GM23338 (cell line): ENCODE results near the gene PDF. TPM values are rescaled to one million over a fixed set of nuclear protein-coding genes. Genes with fewer than 3 reads are reported as not detected.

ENCODE experiments used
- ATAC-seq: fragments of 200-7000 bp; cut with Tn5 transposase; 3 replicates; pipeline ENCODE4 v1.9.1; 2020
- DNase-seq: peaks from one replicate; pipeline ENCODE4 v3.0.0-alpha.2; 2015; ENCODE audit warnings: low spot score
- H2AFZ ChIP-seq: fragments of 200-600 bp; sonication (generic); 2 replicates; pipeline ENCODE4 v1.8.0; 2016; ENCODE audit warnings: antibody characterized with exemption, mild to moderate bottlenecking, moderate library complexity
- H3F3A ChIP-seq: fragments of 200-600 bp; sonication (generic); replicated peaks from 2 replicates; pipeline ENCODE4 v1.8.0; 2017; ENCODE audit warnings: antibody characterized with exemption, mixed run types, low read depth
- H3K27ac ChIP-seq: fragments of 200-600 bp; sonication (generic); 2 replicates; pipeline ENCODE4 v1.6.1; 2016; ENCODE audit warnings: low read depth
- H3K27me3 ChIP-seq: fragments of 200-600 bp; sonication (generic); 2 replicates; pipeline ENCODE4 v1.8.0; 2016; ENCODE audit warnings: mild to moderate bottlenecking, mixed run types, moderate library complexity; ENCODE audit not compliant: insufficient read depth
- H3K36me3 ChIP-seq: fragments of 200-600 bp; sonication (generic); 2 replicates; pipeline ENCODE4 v1.8.0; 2016; ENCODE audit warnings: mild to moderate bottlenecking; ENCODE audit not compliant: insufficient read depth
- H3K4me1 ChIP-seq: fragments of 200-600 bp; sonication (generic); 2 replicates; pipeline ENCODE4 v1.8.0; 2016; ENCODE audit warnings: mild to moderate bottlenecking, moderate library complexity; ENCODE audit not compliant: insufficient read depth
- H3K4me2 ChIP-seq: fragments of 200-600 bp; sonication (generic); 2 replicates; pipeline ENCODE4 v1.7.1; 2017; ENCODE audit warnings: mixed run types
- H3K4me3 ChIP-seq: fragments of 200-600 bp; sonication (generic); 2 replicates; pipeline ENCODE4 v1.6.1; 2016; ENCODE audit warnings: mixed run types
- H3K79me2 ChIP-seq: fragments of 200-600 bp; sonication (generic); replicated peaks from 2 replicates; pipeline ENCODE4 v1.8.0; 2017; ENCODE audit warnings: mild to moderate bottlenecking; ENCODE audit not compliant: insufficient read depth
- H3K9me2 ChIP-seq: fragments of 200-600 bp; sonication (generic); 2 replicates; pipeline ENCODE4 v1.8.0; 2017; ENCODE audit not compliant: insufficient read depth
- H4K20me1 ChIP-seq: fragments of 200-600 bp; sonication (generic); replicated peaks from 2 replicates; pipeline ENCODE4 v1.8.0; 2017; ENCODE audit warnings: mild to moderate bottlenecking; ENCODE audit not compliant: insufficient read depth
- H3K27ac Mint-ChIP-seq: 2 replicates; pipeline ENCODE4 v1.8.0; 2020; ENCODE audit warnings: inconsistent platforms, mild to moderate bottlenecking, moderate library complexity, mixed read lengths
- H3K27me3 Mint-ChIP-seq: 3 replicates; pipeline ENCODE4 v1.8.0; 2022; ENCODE audit warnings: low read depth, mild to moderate bottlenecking, moderate library complexity, mixed read lengths, inconsistent platforms; ENCODE audit not compliant: insufficient read depth, poor library complexity
- H3K36me3 Mint-ChIP-seq: 3 replicates; pipeline ENCODE4 v1.8.0; 2021; ENCODE audit warnings: low read depth, mild to moderate bottlenecking, inconsistent platforms, moderate library complexity, mixed read lengths
- H3K4me1 Mint-ChIP-seq: 3 replicates; pipeline ENCODE4 v1.8.0; 2020; ENCODE audit warnings: mild to moderate bottlenecking, inconsistent platforms, mixed read lengths
- H3K4me3 Mint-ChIP-seq: 3 replicates; pipeline ENCODE4 v1.8.0; 2021; ENCODE audit warnings: moderate library complexity, mild to moderate bottlenecking, inconsistent platforms, mixed read lengths
- H3K9me3 Mint-ChIP-seq: 3 replicates; pipeline ENCODE4 v1.8.0; 2020; ENCODE audit warnings: moderate library complexity, mild to moderate bottlenecking, inconsistent platforms, mixed read lengths
- CREB1 ChIP-seq: fragments of 250-450 bp; sonication (Bioruptor Pico); IDR thresholded peaks from 2 replicates; pipeline ENCODE4 v1.5.0; 2020; ENCODE audit warnings: low read depth, mild to moderate bottlenecking, moderate library complexity
- CTCF ChIP-seq, 2 experiments: fragments of 200-600 bp in 1 of 2; sonication (generic) in 1 of 2; conservative IDR thresholded peaks; 2 replicates each; pipeline versions ENCODE4 v1.5.1 to v1.6.1; 2016 to 2017; ENCODE audit warnings: antibody characterized with exemption in 2 of 2, low read depth in 2 of 2, mild to moderate bottlenecking in 2 of 2, moderate library complexity in 1 of 2
- ETS1 ChIP-seq: IDR thresholded peaks from 2 replicates; pipeline ENCODE4 v1.6.1; 2016; ENCODE audit warnings: antibody characterized with exemption
- EZH2 ChIP-seq: fragments of 200-600 bp; sonication (generic); IDR thresholded peaks from one replicate; pipeline ENCODE4 v1.8.0; 2017; ENCODE audit warnings: antibody characterized with exemption, mild to moderate bottlenecking, low read depth; ENCODE audit not compliant: unreplicated experiment
- EZH2phosphoT487 ChIP-seq: fragments of 200-600 bp; sonication (generic); IDR thresholded peaks from one replicate; pipeline ENCODE4 v1.8.1; 2018; ENCODE audit warnings: antibody characterized with exemption; ENCODE audit not compliant: unreplicated experiment
- JUNB ChIP-seq: IDR thresholded peaks from one replicate; pipeline ENCODE4 v1.6.1; 2016; ENCODE audit warnings: antibody characterized with exemption; ENCODE audit not compliant: unreplicated experiment
- NANOG ChIP-seq: IDR thresholded peaks from 2 replicates; pipeline ENCODE4 v1.6.1; 2016; ENCODE audit warnings: antibody characterized with exemption, borderline replicate concordance
- POLR2AphosphoS5 ChIP-seq: IDR thresholded peaks from 2 replicates; pipeline ENCODE4 v1.6.1; 2016; ENCODE audit warnings: antibody characterized with exemption, low read depth
- REST ChIP-seq: IDR thresholded peaks from one replicate; pipeline ENCODE4 v1.6.1; 2018; ENCODE audit warnings: antibody characterized with exemption; ENCODE audit not compliant: unreplicated experiment
- STAT1 ChIP-seq: IDR thresholded peaks from one replicate; pipeline ENCODE4 v1.6.1; 2016; ENCODE audit warnings: antibody characterized with exemption; ENCODE audit not compliant: unreplicated experiment
- ZNF114 ChIP-seq: fragments of 250-450 bp; sonication (Bioruptor Pico); IDR thresholded peaks from 2 replicates; pipeline ENCODE4 v1.5.0; 2020; ENCODE audit warnings: mild to moderate bottlenecking, moderate library complexity
- ZNF331 ChIP-seq: fragments of 250-450 bp; sonication (Bioruptor Pico); IDR thresholded peaks from 2 replicates; pipeline ENCODE4 v1.5.0; 2020; ENCODE audit warnings: low read depth, mild to moderate bottlenecking, moderate library complexity
- polyA plus RNA-seq: library from polyadenylated mRNA; unstranded; fragments of >200 nt; fragmentation: Nextera tagmentation; extraction: Ambion mirVana; gene quantifications from 2 replicates; pipeline ENCODE4 v1.2.1, GENCODE V29; 2016
- total RNA-seq: library from RNA; depleted of rRNA; stranded (reverse); fragments of >200 nt; shearing (Covaris generic); gene quantifications from 2 replicates; pipeline ENCODE4 v1.2.3, GENCODE V29; 2014

The PDF gene
- total and polyA plus RNA-seq, 2 experiments from 2014 or later = 18.8 to 43.4 TPM

GRCh38 chr16:69302301-69302700, 28.1 kb downstream of the PDF start:
- Mint-ChIP-seq H3K27me3 (peaks cover 1% of the 10 kb centered on the region), H3K4me3 (no peak overlapping the region), H3K4me1 (no peaks in the 10 kb centered on the region), H3K27ac (no peak overlapping the region), H3K36me3 (peaks cover 13% of the 10 kb centered on the region; the same call in 2 of the 3 replicates), H3K9me3 (no peaks in the 10 kb centered on the region)
- no peaks in the 10 kb centered on the region for H3K27me3 ChIP-seq
- no peak overlapping the region for H3K27ac ChIP-seq
- no peak overlapping the region for H3K4me3 ChIP-seq
- no peak overlapping the region for H3K4me2 ChIP-seq
- no peak for ATAC-seq
- no peak for DNase-seq
- H2AFZ ChIP-seq = no peak overlapping the region
- no peaks in the 10 kb centered on the region for H3K79me2 ChIP-seq
- 0 out of 2 replicates have a peak, but pooled peaks cover 3% of the 10 kb centered on the region for H3K36me3 ChIP-seq
- H4K20me1 ChIP-seq = no peaks in the 10 kb centered on the region
- no peaks in the 10 kb centered on the region for H3K9me2 ChIP-seq
- TF ChIP-seq STAT1 = no peak
- no peak for TF ChIP-seq POLR2AphosphoS5
- no peak for TF ChIP-seq ZNF331 (CRISPR knock-in tag)
- TF ChIP-seq ZNF114 (CRISPR knock-in tag) = no peak
- TF ChIP-seq CREB1 (CRISPR knock-in tag) = no peak
- no peak for TF ChIP-seq JUNB
- TF ChIP-seq EZH2phosphoT487 = no peak
- no peak for TF ChIP-seq NANOG
- no peak for TF ChIP-seq EZH2
- H3F3A ChIP-seq = peaks cover 4% of the 10 kb centered on the region; the same call in 1 of the 2 replicates
- H3K4me1 ChIP-seq = peaks cover 4% of the 10 kb centered on the region; the same call in 1 of the 2 replicates

GRCh38 chr16:69301861-69302260, 28.5 kb downstream of the PDF start:
- Histone ChIP-seq H2AFZ (no peak overlapping the region), H3K4me3 (no peak overlapping the region), H3F3A (peaks cover 4% of the 10 kb centered on the region; the same call in 1 of the 2 replicates), H3K9me2 (no peaks in the 10 kb centered on the region), H3K36me3 (0 out of 2 replicates have a peak, but pooled peaks cover 3% of the 10 kb centered on the region), H3K79me2 (no peaks in the 10 kb centered on the region), H3K4me1 (peaks cover 4% of the 10 kb centered on the region; the same call in 1 of the 2 replicates), H4K20me1 (no peaks in the 10 kb centered on the region), H3K27ac (no peak overlapping the region), H3K4me2 (no peak overlapping the region), H3K27me3 (no peaks in the 10 kb centered on the region)
- no peak overlapping the region for H3K27ac Mint-ChIP-seq
- H3K9me3 Mint-ChIP-seq = no peaks in the 10 kb centered on the region
- H3K4me1 Mint-ChIP-seq = no peaks in the 10 kb centered on the region
- H3K27me3 Mint-ChIP-seq = peaks cover 1% of the 10 kb centered on the region
- ATAC-seq (no peak), DNase-seq (no peak)
- H3K4me3 Mint-ChIP-seq = no peak overlapping the region
- H3K36me3 Mint-ChIP-seq = peaks cover 13% of the 10 kb centered on the region; the same call in 2 of the 3 replicates
- TF ChIP-seq STAT1 = no peak
- no peak for TF ChIP-seq ZNF331 (CRISPR knock-in tag)
- TF ChIP-seq EZH2 = no peak
- TF ChIP-seq POLR2AphosphoS5 = no peak
- no peak for TF ChIP-seq CTCF (conservative IDR thresholded peaks at IDR 0.05; ENCODE audit: low read depth in 2 of 2)
- TF ChIP-seq CREB1 (CRISPR knock-in tag) = no peak
- no peak for TF ChIP-seq NANOG
- TF ChIP-seq ZNF114 (CRISPR knock-in tag) = no peak
- no peak for TF ChIP-seq ETS1
- TF ChIP-seq EZH2phosphoT487 = no peak
- TF ChIP-seq REST = no peak
- no peak for TF ChIP-seq JUNB
